Endothelial cell (in vitro differentiated cells): ENCODE data around the gene SLC9A9. TPM values are rescaled to one million over a fixed set of nuclear protein-coding genes. Genes with fewer than 3 reads are reported as not detected.

ENCODE experiments used
- DNase-seq: peaks from one replicate; pipeline ENCODE4 v3.0.0; 2021; ENCODE audit warnings: low spot score
- H3K27ac Mint-ChIP-seq: one replicate; pipeline ENCODE4 v1.8.0; 2021; ENCODE audit warnings: mixed read lengths, inconsistent platforms; ENCODE audit not compliant: unreplicated experiment
- H3K27me3 Mint-ChIP-seq: one replicate; pipeline ENCODE4 v1.8.0; 2021; ENCODE audit warnings: mild to moderate bottlenecking, moderate library complexity, mixed read lengths, inconsistent platforms; ENCODE audit not compliant: unreplicated experiment
- H3K36me3 Mint-ChIP-seq: one replicate; pipeline ENCODE4 v1.8.0; 2021; ENCODE audit warnings: mild to moderate bottlenecking, low read depth, mixed read lengths, inconsistent platforms; ENCODE audit not compliant: unreplicated experiment
- H3K4me1 Mint-ChIP-seq: one replicate; pipeline ENCODE4 v1.8.0; 2021; ENCODE audit warnings: mild to moderate bottlenecking, mixed read lengths, inconsistent platforms; ENCODE audit not compliant: unreplicated experiment
- H3K4me3 Mint-ChIP-seq: one replicate; pipeline ENCODE4 v1.8.0; 2021; ENCODE audit warnings: mild to moderate bottlenecking, mixed read lengths, inconsistent platforms; ENCODE audit not compliant: unreplicated experiment
- H3K9me3 Mint-ChIP-seq: one replicate; pipeline ENCODE4 v1.8.0; 2021; ENCODE audit warnings: mixed read lengths, inconsistent platforms; ENCODE audit not compliant: unreplicated experiment
- total RNA-seq: library from RNA; stranded (reverse); fragmentation: NEBNext Ultra II Directional; extraction: Animal tissue kit (Norgen Biotek cat#: 25700); gene quantifications from one replicate; pipeline ENCODE4 v1.2.1, GENCODE V29; 2021; ENCODE audit not compliant: unreplicated experiment
- TF ChIP-seq, protein P1 (sequence below): fragments of 200-600 bp; sonication (generic); IDR thresholded peaks from one replicate; pipeline ENCODE4 v1.5.0; 2021; ENCODE audit warnings: antibody characterized with exemption; ENCODE audit not compliant: unreplicated experiment

Gene SLC9A9
- total RNA-seq, 1 donor from 2014 or later, result 7.9 TPM

DNA sequence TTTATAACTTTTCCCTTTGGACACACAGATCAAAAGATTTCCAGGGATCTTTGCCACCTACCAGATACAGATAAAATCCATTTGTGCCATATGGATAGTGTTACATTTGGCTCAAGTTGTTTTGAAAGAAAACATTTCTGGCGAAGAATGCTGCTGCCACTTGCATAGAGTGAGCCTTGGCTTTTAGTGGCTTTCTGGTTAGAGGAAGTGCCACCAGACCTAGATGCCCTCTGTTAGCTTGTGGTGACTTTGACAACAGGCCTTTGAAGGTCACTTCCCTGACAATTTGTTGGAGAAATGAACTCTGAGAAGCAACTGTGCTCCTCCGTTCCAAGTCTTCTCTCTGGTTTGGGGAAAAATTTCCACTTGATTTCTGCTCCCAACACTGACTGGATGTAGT lies 570.7 kb downstream of the SLC9A9 start:
- Mint-ChIP-seq H3K36me3 (no peaks in the 10 kb centered on the region), H3K27ac (no peak overlapping the region), H3K9me3 (no peaks in the 10 kb centered on the region), H3K4me3 (no peak overlapping the region), H3K27me3 (no peaks in the 10 kb centered on the region), H3K4me1 (no peaks in the 10 kb centered on the region)
- TF ChIP-seq, protein P1, sequence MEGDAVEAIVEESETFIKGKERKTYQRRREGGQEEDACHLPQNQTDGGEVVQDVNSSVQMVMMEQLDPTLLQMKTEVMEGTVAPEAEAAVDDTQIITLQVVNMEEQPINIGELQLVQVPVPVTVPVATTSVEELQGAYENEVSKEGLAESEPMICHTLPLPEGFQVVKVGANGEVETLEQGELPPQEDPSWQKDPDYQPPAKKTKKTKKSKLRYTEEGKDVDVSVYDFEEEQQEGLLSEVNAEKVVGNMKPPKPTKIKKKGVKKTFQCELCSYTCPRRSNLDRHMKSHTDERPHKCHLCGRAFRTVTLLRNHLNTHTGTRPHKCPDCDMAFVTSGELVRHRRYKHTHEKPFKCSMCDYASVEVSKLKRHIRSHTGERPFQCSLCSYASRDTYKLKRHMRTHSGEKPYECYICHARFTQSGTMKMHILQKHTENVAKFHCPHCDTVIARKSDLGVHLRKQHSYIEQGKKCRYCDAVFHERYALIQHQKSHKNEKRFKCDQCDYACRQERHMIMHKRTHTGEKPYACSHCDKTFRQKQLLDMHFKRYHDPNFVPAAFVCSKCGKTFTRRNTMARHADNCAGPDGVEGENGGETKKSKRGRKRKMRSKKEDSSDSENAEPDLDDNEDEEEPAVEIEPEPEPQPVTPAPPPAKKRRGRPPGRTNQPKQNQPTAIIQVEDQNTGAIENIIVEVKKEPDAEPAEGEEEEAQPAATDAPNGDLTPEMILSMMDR, result no peak
- DNase-seq, result no peak

DNA sequence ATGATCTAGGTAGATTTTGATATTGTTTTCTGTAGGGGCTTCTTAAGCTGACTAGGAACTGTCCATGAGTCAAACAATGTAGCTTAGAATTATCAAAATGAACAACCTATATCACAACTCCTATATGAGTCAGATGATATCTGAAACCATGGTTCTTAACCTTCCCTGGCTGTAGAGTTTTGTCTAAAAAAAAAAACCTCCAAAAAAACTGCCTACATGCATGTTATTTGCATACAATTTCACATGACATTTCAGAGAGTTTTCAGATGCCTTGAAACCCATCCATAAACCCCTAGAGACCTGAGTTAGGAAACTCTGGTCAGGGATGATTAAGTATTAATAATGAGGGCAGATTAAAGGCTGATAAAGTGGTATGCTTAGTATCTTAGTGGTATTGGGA lies 571.7 kb downstream of the SLC9A9 start:
- H3K4me3 Mint-ChIP-seq, result no peak overlapping the region
- H3K4me1 Mint-ChIP-seq, result no peaks in the 10 kb centered on the region
- no peak overlapping the region for H3K27ac Mint-ChIP-seq
- H3K9me3 Mint-ChIP-seq, result no peaks in the 10 kb centered on the region
- no peaks in the 10 kb centered on the region for H3K36me3 Mint-ChIP-seq
- H3K27me3 Mint-ChIP-seq, result no peaks in the 10 kb centered on the region
- TF ChIP-seq, protein P1, result no peak
- DNase-seq, result no peak

DNA sequence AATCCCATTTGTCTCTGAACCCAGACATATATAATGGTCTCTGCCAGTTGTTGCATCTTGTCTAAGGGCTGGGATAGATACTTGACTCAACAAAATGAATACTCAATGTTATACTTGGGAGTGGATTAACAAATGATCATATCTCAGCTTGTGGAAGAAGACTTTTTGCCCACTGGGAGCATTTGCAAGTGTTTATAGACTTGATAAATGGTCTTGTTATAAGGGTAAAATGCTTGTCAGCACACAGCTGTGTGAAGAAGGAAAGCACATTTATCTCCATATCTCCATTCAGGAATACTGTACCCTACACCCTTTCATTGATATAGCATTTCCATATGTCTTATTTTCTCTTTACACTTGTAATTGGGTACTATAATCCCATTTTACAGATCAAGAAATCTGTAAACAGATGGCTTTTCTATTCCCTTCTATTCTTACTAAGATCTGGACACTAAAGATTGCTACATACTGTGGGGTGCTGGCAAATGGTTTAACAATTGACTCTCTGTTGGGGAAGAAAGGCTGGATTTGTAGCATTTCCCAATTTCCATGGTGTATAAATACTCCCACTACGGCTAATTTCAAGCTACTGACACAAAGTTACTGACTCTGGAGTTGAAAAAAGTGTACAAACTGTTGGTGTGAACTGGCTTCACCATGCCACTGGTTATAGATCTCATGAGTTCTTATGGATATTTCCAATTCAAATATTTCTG lies 574.1 kb downstream of the SLC9A9 start:
- no peaks in the 10 kb centered on the region for H3K9me3 Mint-ChIP-seq
- H3K4me3 Mint-ChIP-seq, result no peak overlapping the region
- TF ChIP-seq, protein P1, result no peak
- no peaks in the 10 kb centered on the region for H3K27me3 Mint-ChIP-seq
- H3K27ac Mint-ChIP-seq, result no peak overlapping the region
- H3K36me3 Mint-ChIP-seq, result no peaks in the 10 kb centered on the region
- H3K4me1 Mint-ChIP-seq, result no peaks in the 10 kb centered on the region
- DNase-seq, result no peak

DNA sequence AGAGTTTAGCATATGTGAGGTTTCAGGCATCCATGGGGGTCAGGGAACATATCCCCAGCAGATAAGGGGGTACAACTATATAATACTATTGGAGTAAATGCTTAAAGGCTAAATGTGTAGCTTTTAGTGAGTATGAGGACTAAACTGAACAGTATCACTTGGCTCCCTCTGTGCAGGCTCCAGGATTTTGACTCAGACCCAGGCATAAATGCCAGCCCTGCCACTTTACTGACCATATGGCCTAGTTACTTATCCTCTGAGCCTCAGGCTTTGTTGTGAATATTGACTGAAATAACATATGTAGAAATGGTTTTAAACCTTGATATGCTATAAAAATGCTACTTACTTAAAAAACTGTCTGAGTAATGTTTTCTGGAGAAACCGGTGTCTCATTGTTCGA lies 577.1 kb downstream of the SLC9A9 start:
- Mint-ChIP-seq H3K4me3 (no peak overlapping the region), H3K27ac (no peak overlapping the region), H3K4me1 (no peaks in the 10 kb centered on the region), H3K9me3 (no peaks in the 10 kb centered on the region), H3K27me3 (no peaks in the 10 kb centered on the region), H3K36me3 (no peaks in the 10 kb centered on the region)
- no peak for DNase-seq
- TF ChIP-seq, protein P1, result no peak

DNA sequence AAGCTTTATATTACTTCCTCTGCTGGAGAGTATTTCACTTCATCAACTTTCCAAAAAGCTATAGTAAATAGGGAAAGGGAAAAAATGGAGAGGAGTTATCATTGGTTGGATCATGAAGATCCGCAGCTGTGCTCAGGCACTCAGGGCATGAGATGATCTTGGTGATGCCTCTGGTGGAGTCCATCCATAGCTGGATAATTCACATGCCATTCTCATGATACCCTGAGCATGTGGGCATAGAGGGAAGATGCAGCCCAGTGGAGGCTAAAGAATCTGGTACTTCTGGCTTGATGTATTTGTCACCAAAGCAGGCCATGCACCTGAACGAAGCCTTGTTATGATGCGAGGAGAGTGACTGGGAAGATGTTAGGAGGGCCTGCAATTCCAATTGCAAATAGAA lies 578.5 kb downstream of the SLC9A9 start:
- Mint-ChIP-seq H3K27ac (no peak overlapping the region), H3K4me1 (no peaks in the 10 kb centered on the region), H3K36me3 (no peaks in the 10 kb centered on the region), H3K27me3 (peaks cover 2% of the 10 kb centered on the region), H3K4me3 (no peak overlapping the region), H3K9me3 (no peaks in the 10 kb centered on the region)
- DNase-seq, result no peak
- TF ChIP-seq, protein P1, result no peak
